CD4-positive, alpha-beta T cell treated with Interleukin-12 subunit alpha and Interleukin-12 subunit beta, for 1 hour (primary cell): ENCODE data around the gene ZNF768.
"Not testable (repeated sequence)": the region's sequence is repeated elsewhere in the genome, so short reads cannot be mapped to it uniquely, and the experiment has no call there.

ENCODE experiments used
- DNase-seq: peaks from one replicate; pipeline ENCODE4 v3.0.0-alpha.2; 2020

ZNF768 gene

DNA sequence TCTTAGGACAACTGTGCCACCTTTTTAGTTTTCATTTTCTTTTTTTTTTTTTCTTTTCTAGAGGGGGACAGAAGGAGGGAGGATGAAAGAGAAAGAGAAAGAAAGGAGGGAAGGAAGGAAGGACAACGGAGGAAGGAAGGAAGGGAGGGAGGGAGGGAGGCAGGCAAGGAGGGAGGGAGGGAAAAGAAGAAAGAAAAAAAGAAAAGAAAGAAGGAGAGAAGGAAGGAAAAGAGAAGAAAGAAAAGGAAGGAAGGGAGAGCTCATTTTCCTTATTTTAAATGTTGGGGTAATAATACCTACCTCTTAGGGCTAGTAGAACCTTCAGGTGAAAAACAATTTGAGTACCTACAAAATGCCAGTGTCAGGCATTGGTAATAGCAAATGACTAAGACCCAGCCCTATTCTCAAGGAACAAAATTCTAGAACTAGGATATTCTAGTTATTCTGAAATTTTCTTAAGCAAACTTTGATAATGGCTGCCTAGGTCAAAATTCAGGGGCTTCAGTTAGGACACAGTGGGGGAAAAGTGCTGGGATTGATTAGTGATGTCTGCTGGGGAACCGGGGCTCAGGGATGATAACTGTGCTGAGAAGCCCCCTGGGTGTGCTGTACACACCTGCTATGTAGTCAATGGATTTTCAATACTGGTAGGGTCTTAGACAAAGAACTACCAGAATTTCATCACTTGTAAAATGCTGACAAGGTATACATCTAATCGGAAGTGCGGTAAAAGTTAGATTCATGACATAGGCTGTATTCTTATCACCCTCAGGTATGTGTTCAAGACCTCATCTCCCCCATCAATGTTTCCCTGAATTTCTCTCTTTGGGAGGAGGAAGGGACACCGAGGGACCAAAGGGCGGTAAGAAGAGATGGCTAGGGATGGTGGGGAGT, 22.7 kb downstream of the ZNF768 start:
- no peak for DNase-seq

DNA sequence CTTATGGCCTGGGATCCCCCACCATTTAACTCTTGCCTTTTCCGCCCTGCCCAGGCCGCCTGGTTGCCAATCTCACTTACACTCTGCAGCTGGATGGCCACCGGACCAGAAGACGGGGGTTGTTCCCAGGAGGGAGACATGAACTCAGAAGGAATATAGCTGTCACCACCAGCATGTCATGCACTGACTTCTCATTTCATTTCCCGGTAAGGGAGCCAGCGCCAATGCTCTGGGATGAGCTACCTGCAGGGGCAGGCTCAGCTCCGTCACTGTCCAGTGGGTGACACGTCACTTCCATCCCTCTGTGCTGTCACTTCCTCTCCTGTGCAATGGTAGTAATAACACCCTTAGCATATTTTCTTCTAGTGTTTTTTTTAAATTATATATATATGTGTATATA, 27.1 kb downstream of the ZNF768 start:
- no peak for DNase-seq

- DNase-seq, result no peak
Measured at GRCh38 chr16:30494709-30495108, 31.7 kb downstream of the ZNF768 start.

DNA sequence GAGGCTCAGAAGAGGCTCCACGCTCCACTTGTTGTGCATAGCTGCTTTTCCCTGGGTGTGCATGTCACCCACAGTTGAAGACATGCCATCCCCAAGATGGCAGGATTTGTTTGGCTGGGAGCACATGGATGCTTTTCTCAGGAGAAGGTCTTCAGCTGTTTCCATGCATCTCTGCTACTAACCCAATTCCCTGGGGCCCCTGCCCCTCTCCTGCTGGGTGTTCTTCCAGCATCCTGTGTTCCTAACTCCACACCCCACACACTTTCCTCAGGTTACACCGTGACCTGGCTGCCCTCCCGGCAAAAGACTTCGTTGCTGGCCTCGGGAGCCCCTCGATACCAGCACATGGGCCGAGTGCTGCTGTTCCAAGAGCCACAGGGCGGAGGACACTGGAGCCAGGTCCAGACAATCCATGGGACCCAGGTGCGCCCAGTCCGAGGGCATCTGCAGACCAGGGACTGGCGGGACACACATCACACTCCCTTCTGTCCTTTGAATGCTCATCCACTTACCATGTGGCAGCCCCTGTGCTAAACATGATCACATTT, 32.4 kb downstream of the ZNF768 start:
- DNase-seq, result no peak

GRCh38 chr16:30491744-30492308, 34.5 kb downstream of the ZNF768 start:
- DNase-seq, result peak; percentile 27

DNA sequence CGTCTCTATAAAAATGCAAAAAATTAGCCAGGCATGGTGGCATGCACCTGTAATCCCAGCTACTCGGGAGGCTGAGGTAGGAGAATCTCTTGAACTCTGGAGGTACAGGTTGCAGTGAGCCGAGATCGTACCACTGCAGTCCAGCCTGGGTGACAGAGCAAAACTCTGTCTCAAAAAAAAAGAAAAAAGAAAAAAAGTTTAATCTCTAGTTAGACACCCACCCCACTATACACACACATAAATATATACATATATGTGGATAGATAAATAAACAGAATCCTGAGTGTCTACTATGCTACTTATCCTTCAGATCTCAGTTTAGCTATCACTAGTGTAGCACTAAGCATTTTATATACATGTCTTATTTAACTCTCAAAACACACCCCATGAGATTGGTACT, 35.1 kb downstream of the ZNF768 start:
- no peak for DNase-seq

GRCh38 chr16:30490210-30490609, 36.2 kb downstream of the ZNF768 start:
- no peak for DNase-seq

DNA sequence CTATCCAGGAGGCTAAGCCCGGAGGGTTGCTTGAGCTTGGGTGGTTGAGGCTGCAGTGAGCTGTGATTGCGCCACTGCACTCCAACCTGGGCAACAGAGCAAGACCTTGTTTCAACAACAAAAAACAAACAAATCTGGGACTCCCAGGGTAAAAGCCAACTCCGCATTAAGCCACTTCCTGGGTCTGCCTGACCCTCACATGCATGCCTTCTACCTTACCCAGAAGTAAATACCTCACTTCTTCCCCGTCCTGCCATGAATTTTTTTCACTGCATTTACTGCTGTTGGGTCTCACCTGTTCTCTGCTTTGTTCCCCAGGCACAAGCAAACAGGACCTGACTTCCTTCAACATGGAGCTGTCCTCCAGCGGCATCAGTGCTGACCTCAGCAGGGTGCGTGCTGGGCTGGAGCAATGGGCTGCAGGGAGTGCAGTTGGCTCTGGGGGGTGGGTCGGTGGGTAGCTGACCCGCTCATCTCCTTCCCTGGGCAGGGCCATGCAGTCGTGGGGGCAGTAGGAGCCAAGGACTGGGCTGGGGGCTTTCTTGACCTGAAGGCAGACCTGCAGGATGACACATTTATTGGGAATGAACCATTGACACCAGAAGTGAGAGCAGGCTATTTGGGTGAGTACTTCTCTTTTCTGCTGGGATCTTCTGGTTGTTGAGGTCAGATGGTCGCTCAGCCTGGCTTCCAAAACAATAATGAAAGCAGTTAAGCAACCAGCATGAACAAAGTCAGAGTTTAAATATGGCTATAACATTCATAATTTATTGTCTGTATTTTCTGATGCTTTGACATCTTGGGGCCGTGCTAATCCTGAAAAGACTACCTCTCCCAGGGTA, 37.4 kb downstream of the ZNF768 start:
- no peak for DNase-seq

- no peak for DNase-seq
Measured at GRCh38 chr16:30485818-30486436, 40.4 kb downstream of the ZNF768 start.

DNA sequence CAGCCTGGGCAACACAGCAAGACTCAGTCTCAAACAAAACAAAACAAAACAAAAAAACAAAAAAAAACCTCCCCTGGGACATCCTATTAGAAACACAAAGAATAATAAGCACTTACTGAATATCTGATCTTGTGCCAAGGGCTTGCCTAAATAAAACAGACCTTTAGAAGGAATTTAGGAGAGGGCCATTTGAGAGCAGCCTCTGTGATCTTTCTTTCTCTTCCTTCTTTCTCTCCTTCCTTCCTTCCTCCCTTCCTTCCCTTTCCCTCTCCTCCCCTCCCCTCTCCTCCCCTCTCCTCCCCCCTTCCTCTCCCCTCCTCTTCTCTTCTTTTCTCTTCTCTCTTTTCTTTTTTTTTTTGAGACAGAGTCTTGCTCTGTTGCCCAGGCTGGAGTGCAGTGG, 41.5 kb downstream of the ZNF768 start:
- no peak for DNase-seq

GRCh38 chr16:30482366-30482765, 44.0 kb downstream of the ZNF768 start:
- DNase-seq, result no peak

DNA sequence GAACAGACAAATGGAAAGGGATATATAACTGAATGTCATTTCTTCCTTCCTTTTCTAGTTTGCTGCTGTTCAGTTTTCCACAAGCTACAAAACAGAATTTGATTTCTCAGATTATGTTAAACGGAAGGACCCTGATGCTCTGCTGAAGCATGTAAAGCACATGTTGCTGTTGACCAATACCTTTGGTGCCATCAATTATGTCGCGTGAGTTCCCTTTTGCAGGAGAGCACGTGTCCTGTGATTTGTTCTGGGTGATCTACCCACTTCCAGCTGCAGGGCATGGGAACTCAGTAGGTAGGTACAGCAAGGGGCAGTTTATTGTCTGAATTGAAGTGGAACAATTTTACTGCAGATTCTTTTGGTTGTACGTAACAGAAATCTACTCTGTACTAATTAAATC, 45.0 kb downstream of the ZNF768 start:
- no peak for DNase-seq

- DNase-seq, result no peak
Measured at GRCh38 chr16:30478766-30479478, 47.4 kb downstream of the ZNF768 start.

DNA sequence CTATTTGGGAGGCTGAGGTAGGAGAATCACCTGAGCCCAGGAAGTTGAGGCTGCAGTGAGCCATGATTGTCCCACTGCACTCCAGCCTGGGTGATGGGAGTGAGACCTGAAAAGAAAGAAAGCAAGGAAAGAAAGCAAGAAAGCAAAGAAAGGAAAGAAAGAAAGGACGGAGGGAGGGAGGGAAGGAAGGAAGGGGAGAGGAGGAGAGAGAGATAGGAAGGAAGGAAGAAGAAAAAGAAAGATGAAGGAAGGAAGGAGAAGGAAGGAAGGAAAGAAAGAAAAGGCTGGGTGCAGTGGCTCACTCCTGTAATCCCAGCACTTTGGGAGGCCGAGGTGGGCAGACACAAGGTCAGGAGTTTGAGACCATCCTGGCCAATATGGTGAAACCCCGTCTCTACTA, 48.6 kb downstream of the ZNF768 start:
- DNase-seq, result not testable (repeated sequence)

DNA sequence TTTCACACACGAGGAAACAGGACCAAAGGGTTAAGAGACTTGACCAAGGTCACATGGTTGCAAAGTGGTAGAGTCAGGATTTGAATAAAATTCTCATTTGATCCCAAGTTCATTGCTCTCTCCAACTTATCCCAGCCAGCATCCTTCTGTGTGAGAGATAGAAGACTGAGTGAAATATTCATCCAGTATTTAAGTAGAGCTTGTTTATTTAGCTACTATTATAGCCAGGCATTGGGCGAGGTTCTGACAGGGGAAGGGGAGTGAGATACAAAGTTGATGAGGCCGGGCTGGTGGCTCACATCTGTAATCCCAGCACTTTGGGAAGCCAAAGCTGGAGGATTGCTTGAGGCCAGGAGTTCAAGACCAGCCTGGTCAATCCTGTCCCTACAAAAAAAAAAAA, 49.4 kb downstream of the ZNF768 start:
- no peak for DNase-seq

DNA sequence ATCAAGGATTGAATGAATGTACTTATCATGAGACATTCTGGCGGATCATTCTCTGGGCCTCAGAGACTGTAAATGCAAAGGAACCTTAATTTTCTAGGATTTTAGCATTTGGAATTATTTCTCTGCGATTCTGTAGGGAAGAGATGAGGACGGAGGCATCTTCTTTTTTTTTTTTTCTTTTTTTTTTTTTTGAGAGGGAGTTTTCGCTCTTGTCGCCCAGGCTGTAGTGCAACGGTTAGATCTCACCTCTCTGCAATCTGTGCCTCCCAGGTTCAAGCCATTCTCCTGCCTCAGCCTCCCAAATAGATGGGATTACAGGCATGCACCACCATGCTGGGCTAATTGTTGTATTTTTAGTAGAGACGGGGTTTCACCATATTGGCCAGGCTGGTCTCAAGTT, 51.7 kb downstream of the ZNF768 start:
- DNase-seq, result no peak

DNA sequence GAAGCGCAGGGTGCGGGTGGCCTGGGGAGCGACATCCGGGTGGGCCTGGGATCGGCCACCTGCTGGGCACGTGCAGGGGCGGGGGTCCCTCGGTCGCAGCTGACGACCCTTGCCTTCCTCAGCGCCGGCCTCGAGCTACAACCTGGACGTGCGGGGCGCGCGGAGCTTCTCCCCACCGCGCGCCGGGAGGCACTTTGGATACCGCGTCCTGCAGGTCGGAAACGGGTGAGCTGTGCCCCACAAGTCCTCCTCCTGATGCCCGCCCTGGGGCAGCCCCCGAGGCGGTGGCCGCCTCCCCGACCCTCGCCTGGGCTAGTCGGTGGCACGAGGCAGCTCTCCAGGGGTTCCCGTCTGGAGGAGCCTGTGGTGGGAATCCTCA, 52.3 kb downstream of the ZNF768 start:
- no peak for DNase-seq
